IPS DF 19.7 (cell line): ENCODE measurements around the gene ADH4.
"Not testable (repeated sequence)": the region's sequence is repeated elsewhere in the genome, so short reads cannot be mapped to it uniquely, and the experiment has no call there.

ENCODE experiments used
- DNase-seq: peaks from one replicate; pipeline ENCODE4 v3.0.0-alpha.2; 2013; ENCODE audit warnings: low read depth, low spot score

ADH4 gene

DNA sequence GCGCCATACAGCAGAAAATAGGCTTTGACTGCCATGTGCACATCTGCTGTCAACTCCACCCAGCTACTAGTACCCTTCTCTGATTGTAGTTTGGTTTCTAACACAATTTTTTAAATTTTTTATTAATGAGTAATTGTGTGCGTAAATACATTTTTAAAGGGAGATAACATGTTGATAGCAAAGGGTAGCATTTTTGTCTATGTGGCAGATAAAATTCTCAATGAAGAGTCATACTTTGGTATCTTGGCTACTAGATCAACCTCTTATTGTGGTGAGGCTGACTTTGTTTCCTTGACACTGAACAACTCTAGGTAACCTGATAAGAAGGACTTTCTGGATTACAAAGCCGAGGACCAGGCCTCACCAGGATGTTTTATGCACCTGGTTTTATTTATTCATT, 9.5 kb downstream of the ADH4 start:
- DNase-seq, result no peak

- DNase-seq, result no peak
Measured at GRCh38 chr4:99131378-99131777, 12.7 kb downstream of the ADH4 start.

DNA sequence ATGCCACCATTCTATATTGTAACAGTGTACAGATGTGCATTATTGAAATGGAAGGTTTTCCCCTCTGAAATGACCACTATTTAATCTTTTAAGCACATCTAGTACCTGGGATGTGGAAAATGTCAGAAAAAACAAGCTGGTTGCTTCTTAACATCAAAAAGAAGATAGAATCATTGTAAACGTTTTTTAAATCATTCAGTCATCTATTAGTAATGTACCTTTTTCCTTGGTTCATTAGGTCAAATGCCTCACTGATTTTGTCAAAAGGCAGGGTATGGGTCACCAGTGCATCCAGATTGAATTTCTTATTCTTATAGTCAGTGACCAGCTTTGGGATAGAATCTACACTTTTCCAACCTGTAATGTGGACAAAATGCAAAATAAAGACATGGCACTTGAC, 17.7 kb downstream of the ADH4 start:
- no peak for DNase-seq

- DNase-seq, result no peak
Measured at GRCh38 chr4:99121008-99121407, 23.1 kb downstream of the ADH4 start.

DNA sequence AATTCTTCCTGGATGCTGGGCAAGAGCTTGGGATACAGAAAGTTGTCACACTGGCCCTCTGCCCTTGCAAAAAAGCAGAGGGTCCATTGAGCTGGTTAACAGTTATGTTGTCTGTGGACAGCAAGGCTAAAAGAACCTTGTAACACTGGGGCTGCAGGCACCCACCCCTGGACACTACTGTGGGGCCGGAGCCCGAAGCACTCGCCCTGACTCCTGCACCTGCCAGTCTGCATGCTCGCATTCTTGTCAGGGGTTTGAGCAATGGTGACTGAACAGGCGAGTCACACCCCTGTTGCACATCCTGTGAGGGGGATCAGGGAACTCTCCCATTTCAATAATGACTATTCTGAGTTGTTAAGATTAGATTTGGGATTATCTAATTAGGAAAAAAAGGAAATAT, 23.6 kb downstream of the ADH4 start:
- no peak for DNase-seq

DNA sequence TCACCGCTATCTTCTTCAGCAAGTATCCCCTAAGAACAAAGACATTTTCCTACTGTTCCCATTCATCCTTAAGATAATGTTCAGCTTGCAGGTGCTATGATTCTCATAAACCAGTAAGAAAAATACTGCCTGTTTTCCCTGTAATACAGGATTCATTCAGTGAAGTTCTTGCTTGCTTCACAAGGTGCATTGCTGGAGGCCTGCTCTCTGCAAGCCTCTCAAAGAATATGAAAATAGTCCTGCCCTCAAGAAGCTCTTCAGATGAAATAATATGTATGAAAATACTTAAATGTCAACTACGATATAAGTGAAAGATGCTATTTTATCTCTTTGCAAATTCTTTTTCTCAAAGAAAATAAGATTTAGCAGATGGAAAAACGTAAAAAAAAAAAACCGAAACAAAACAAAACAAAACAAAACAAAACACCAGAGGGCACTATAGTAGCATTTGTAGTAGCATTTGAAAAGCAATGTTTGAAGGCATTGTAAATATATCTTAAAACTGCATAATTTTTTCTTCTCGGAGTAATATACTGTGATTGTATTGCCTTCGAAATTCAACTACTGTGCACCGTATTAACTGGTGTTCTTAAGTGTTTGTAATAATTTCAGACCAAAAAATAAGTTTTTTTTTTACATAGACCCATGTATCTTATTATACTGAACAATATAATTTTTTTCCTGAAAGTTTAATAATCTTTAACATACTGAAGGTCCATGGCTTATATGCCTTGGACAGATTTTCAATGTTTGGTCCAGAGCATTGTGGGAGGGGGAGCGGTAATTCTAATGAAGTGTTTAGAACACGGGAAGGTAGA, 26.0 kb downstream of the ADH4 start:
- no peak for DNase-seq

DNA sequence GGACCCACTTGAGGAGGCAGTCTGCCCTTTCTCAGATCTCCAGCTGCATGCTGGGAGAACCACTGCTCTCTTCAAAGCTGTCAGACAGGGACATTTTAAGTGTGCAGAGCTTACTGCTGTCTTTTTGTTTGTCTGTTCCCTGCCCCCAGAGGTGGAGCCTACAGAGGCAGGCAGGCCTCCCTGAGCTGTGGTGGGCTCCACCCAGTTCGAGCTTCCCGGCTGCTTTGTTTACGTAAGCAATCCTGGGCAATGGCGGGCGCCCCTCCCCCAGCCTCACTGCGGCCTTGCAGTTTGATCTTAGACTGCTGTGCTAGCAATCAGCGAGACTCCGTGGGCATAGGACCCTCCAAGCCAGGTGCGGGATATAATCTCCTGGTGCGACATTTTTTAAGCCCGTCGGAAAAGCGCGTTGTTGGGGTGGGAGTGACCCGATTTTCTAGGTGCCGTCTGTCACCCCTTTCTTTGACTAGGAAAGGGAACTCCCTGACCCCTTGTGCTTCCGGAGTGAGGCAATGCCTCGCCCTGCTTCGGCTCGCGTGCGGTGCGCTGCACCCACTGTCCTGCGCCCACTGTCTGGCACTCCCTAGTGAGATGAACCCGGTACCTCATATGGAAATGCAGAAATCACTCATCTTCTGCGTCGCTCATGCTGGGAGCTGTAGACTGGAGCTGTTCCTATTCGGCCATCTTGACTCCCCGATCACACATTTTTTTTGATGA, 26.8 kb downstream of the ADH4 start:
- not testable (repeated sequence) for DNase-seq

DNA sequence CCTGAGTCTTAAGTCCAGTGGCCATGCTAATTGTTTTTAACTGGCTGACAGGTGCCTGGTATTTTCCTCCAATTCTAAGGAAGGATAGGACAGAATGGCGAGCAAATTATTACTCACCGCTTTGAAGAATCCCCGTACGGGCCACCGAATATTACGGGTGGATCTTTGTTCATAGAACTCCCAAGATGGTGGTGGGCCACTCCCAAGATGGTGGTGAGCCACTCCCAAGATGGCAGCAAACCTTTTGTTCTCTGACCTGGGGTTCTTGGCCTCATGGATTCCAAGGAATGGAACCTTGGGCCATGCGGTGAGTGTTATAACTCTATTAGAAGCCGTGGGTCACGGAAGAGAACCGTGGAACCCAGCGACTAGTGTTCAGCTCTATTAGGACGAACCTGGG, 34.8 kb downstream of the ADH4 start:
- DNase-seq, result not testable (repeated sequence)

GRCh38 chr4:99104153-99104552, 39.9 kb downstream of the ADH4 start:
- no peak for DNase-seq

DNA sequence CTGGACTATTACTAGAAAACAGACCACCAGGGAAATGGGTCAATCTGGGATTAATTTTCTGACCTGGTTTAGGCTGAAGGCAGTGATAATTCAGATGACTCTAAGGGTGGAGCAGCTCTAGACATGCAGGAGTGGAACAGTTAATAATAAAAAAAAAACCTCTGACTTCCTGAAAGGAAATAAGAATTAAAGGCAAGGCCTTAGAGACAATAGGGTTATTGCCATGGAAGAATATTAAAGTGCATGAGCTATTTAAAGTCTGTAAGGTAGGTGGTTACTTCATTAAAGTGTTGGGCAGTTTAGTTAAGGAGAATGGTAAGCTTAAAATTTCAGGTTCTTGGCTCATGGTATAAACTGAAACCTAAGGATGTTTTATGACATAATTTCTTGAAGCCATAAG, 40.9 kb downstream of the ADH4 start:
- no peak for DNase-seq

DNA sequence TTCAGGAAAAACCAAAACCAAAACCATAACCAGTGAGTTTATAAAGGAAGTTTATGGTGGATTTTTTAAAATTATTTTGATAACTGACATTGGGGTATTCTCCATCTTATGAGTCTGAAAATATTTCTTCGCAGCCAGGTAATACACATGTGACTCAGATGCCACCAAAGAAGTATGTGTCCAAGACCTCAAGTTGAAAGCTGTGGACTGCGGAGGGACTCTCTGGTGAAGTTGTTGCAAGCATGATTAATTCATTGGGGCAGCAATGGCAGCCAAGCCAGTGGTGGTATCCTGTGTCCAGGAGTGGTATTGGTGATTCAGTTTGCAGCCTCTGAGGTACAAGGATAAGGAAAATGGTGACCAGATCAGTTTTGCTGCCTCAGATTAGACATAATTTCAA, 41.5 kb downstream of the ADH4 start:
- DNase-seq, result no peak

DNA sequence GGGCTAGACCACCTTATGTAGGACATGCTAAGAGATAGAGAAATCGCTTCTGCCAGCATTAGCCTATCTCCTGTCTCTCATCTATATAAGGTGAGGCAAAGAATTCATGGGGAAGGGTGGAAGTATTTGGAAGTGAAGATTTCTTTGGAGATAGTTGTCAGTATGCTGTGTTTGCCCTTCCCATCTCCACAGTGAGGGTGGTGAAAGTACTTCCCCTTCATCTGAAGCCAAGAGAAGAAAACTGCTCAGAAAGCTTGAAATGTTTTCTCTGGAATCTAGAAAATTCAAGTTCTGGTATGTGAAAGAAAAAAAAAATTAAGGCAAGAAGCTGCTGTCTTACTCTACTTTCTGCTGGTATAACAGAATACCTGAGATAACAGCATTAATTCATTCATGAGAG, 43.2 kb downstream of the ADH4 start:
- DNase-seq, result no peak

- DNase-seq, result not testable (repeated sequence)
Measured at GRCh38 chr4:99099814-99100213, 44.3 kb downstream of the ADH4 start.

DNA sequence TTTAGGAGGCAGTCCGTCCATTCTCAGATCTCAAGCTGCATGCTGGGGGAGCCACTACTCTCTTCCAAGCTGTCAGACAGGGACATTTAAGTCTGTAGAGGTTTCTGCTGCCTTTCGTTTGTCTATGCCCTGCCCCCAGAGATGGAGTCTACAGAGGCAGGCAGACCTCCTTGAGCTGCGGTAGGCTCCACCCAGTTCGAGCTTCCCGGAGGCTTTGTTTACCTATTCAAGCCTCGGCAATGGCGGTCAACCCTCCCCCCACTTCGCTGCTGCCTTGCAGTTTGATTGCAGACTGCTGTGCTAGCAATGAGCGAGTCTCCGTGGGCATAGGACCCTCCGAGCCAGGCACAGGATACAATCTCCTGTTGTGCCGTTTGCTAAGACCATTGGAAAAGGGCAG, 44.8 kb downstream of the ADH4 start:
- DNase-seq, result no peak

DNA sequence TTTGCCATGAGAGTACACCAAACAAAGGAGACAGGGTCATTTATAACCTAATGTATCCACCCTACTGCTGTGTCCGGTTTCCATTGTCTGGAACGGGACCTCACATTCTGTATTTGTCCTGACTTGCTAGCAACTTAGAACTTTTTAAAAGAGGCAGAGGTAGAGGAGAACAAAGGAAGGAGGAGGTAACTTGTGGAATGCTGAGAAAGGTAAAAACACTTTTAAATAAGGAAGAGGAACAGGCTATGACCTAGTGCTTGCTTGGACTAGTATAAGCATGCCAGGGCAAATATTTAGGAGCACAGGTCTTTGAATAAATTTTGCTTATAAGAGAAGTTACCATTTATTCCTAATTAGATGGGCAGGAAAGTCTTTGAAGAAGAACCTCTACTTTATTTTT, 52.3 kb downstream of the ADH4 start:
- DNase-seq, result not testable (repeated sequence)

DNA sequence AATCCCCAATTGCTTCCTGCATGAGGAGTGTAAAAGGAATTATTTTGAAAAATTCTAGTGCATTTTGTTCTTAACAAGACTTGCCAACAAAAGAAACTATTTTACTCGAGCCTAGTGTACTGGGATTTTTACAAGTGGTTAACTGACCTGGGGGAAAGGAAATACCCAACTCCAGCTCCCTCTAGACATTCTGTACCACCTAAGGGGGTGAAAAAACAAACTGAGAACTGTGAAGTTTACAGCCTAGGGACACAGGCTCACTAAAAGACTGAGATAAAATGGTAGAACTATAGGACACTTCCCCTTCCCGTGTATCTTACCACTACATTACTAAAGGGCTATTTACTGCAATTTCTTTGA, 52.9 kb downstream of the ADH4 start:
- DNase-seq, result no peak

- no peak for DNase-seq
Measured at GRCh38 chr4:99090481-99091215, 53.4 kb downstream of the ADH4 start.

DNA sequence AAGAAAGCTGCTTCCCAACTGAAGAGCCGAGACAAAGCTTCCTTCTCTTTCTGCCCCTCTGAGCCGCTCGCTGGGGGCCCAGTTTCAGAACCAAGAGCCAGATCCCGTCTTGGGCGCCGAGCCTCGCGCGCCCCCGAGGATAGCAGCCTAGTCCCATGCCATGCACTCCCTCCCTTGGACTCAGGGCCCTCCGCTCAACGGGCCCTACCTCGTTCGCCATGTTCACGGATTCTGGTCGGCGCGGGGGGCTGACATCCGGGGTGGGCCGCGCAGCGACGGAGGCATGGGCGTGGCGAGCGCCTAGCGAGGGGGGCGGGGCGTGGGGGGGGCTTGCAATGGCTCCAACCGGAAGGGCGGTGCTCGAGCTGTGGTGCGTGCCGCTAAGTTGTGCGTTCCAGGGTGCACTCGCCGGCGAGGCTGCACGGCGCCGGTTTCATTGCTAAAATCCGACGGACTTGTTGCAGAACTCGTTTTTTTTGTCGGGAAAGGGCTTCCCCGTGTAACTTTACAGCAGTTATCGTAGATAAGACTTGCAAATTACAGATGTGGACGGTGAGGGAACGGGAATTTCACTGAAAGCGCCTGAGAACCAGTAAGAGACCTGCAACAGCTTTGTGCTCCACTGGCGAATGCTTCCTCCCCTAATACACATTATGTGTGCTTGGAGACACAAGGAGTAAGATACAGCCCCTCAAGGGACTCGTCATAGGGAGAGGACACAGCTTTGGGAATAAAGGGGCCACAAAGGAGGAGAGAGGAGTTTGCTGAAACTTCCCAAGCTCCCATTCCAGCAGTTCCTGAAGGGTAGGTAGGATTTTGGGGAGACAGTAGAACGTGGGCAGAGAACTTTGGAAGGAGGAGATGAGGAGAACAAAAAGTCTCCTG, 55.4 kb downstream of the ADH4 start, which contains the start of gene ADH5:
Gene ADH5 (minus strand): TSS at position 308 of the 885 bp plus-strand sequence. CDS start 88 bp downstream, at position 220.
- DNase-seq, result peak; percentile 38

GRCh38 chr4:99088023-99088449, 56.1 kb downstream of the ADH4 start:
- DNase-seq, result no peak

DNA sequence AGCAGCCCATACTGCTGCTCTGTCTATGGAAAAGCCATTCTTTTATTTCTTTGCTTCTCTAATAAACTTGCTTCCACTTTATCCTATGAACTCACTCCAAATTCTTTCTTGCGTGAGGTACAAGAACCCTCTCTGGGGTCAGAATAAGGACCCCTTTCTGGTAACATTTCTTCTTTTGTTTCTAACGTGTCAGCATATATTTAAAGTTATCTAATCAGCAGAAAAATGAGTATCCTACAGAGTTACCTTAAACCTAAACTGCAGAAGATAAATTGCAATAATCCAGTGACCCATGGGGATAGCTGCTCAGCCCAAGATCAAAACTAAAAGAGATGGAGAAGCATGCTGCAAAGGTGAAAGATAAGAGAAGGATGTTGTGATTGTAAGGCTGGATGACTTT, 59.5 kb downstream of the ADH4 start:
- DNase-seq, result no peak

DNA sequence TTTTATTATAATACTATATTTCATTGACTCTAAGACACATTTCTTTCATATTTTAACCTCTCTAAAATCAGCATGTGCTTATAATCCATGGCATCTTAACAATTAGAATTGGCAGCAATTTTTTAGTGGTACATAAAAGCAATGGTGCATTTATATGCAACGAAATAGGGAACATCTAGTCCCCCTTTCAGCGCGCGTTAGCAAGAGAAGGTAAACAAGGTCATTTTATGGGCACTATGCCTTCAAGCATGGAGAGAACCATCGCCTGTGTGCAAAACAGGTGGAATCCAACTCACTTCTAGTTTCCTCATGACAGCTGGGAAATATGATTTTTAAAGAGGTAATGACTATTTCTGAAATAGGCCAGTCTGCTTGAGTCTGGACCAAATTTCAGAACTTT, 61.9 kb downstream of the ADH4 start:
- DNase-seq, result no peak
